CD14-positive monocyte (primary cell): ENCODE measurements around the gene IRAG1. TPM values are rescaled to one million over a fixed set of nuclear protein-coding genes. Genes with fewer than 3 reads are reported as not detected.
A peak's percentile ranks its signal among the peaks of the same experiment; 100 is the strongest.

Experiments used
- DNase-seq, 3 donors: peaks; one replicate each; pipeline ENCODE4 v3.0.0-alpha.2; 2011 to 2022
- H2AFZ ChIP-seq: 2 replicates; pipeline ENCODE4 v1.6.0; 2012; ENCODE audit warnings: mild to moderate bottlenecking, low read depth, low read length, inconsistent platforms; ENCODE audit not compliant: insufficient read depth, poor library complexity, severe bottlenecking
- H3K27ac ChIP-seq, 2 donors: 1 replicate in 1 of 2; 2 replicates in 1 of 2; pipeline ENCODE4 v1.5.1; 2012 to 2013; ENCODE audit warnings: low read length in 2 of 2, control low read depth in 1 of 2, inconsistent platforms in 1 of 2, low read depth in 1 of 2, mild to moderate bottlenecking in 1 of 2
- H3K27me3 ChIP-seq, 2 donors: one replicate each; pipeline versions ENCODE4 v1.6.0 to v1.6.1; 2011 to 2013; ENCODE audit warnings: low read length in 2 of 2; ENCODE audit not compliant: control insufficient read depth in 2 of 2, insufficient read depth in 2 of 2
- H3K36me3 ChIP-seq, 2 donors: replicated peaks in 1 of 2; 1 replicate in 1 of 2; 2 replicates in 1 of 2; pipeline versions ENCODE4 v1.5.1 to v1.6.1; 2012 to 2013; ENCODE audit warnings: low read length in 2 of 2, control low read depth in 1 of 2, inconsistent platforms in 1 of 2, mild to moderate bottlenecking in 1 of 2; ENCODE audit not compliant: insufficient read depth in 2 of 2, control insufficient read depth in 1 of 2
- H3K4me1 ChIP-seq, 2 donors: 1 replicate in 1 of 2; 2 replicates in 1 of 2; pipeline versions ENCODE4 v1.5.1 to v1.6.1; 2012 to 2013; ENCODE audit warnings: low read length in 2 of 2, control low read depth in 1 of 2, inconsistent platforms in 1 of 2, mild to moderate bottlenecking in 1 of 2, moderate library complexity in 1 of 2; ENCODE audit not compliant: insufficient read depth in 2 of 2, control insufficient read depth in 1 of 2
- H3K4me2 ChIP-seq: replicated peaks from 2 replicates; pipeline ENCODE3; 2012; ENCODE audit warnings: low read length, moderate library complexity, mild to moderate bottlenecking; ENCODE audit not compliant: poor library complexity, severe bottlenecking; ENCODE audit errors: extremely low read depth
- H3K4me3 ChIP-seq, 3 experiments: fragments of 200-600 bp in 1 of 3; sonication (generic) in 1 of 3; replicated peaks in 1 of 3; 1 replicate in 2 of 3; 2 replicates in 1 of 3; pipeline ENCODE4 v1.5.1; 2011 to 2013; ENCODE audit warnings: low read length in 3 of 3, mild to moderate bottlenecking in 3 of 3, control low read depth in 2 of 3, low read depth in 2 of 3, inconsistent platforms in 1 of 3, moderate library complexity in 1 of 3
- H3K79me2 ChIP-seq: 2 replicates; pipeline ENCODE4 v1.6.0; 2012; ENCODE audit warnings: mild to moderate bottlenecking, control low read depth, inconsistent platforms, low read length, moderate library complexity; ENCODE audit not compliant: insufficient read depth
- H3K9ac ChIP-seq: 2 replicates; pipeline ENCODE4 v1.6.0; 2017; ENCODE audit warnings: low read length, mild to moderate bottlenecking; ENCODE audit not compliant: insufficient read depth, poor library complexity, severe bottlenecking
- H3K9me3 ChIP-seq, 2 donors: replicated peaks in 1 of 2; 1 replicate in 1 of 2; 2 replicates in 1 of 2; pipeline versions ENCODE4 v1.5.1 to v1.6.1; 2012 to 2013; ENCODE audit warnings: low read length in 2 of 2, control low read depth in 1 of 2; ENCODE audit not compliant: control insufficient read depth in 1 of 2, insufficient read depth in 1 of 2
- H4K20me1 ChIP-seq: 2 replicates; pipeline ENCODE4 v1.6.0; 2012; ENCODE audit warnings: mild to moderate bottlenecking, low read length, control low read depth, moderate library complexity; ENCODE audit not compliant: insufficient read depth
- H3K27ac Mint-ChIP-seq, 7 donors: one replicate each; pipeline ENCODE4 v1.8.0; 2020; ENCODE audit warnings: mild to moderate bottlenecking in 7 of 7, mixed read lengths in 7 of 7, moderate library complexity in 6 of 7, inconsistent platforms in 2 of 7
- H3K27me3 Mint-ChIP-seq, 3 donors: one replicate each; pipeline ENCODE4 v1.8.0; 2021 to 2022; ENCODE audit warnings: low read depth in 3 of 3, mild to moderate bottlenecking in 3 of 3, mixed read lengths in 3 of 3, moderate library complexity in 3 of 3, inconsistent platforms in 1 of 3
- H3K36me3 Mint-ChIP-seq, 2 donors: one replicate each; pipeline ENCODE4 v1.8.0; 2020; ENCODE audit warnings: mixed read lengths in 2 of 2, inconsistent platforms in 1 of 2, mild to moderate bottlenecking in 1 of 2
- H3K4me1 Mint-ChIP-seq: one replicate; pipeline ENCODE4 v1.8.0; 2020; ENCODE audit warnings: mild to moderate bottlenecking, mixed read lengths
- H3K4me3 Mint-ChIP-seq, 2 donors: one replicate each; pipeline ENCODE4 v1.8.0; 2020; ENCODE audit warnings: mild to moderate bottlenecking in 2 of 2, mixed read lengths in 2 of 2, moderate library complexity in 1 of 2
- H3K9me3 Mint-ChIP-seq, 7 donors: one replicate each; pipeline ENCODE4 v1.8.0; 2020 to 2022; ENCODE audit warnings: mixed read lengths in 7 of 7, mild to moderate bottlenecking in 6 of 7, moderate library complexity in 6 of 7, inconsistent platforms in 2 of 7
- WGBS: methylation state at CpG from one replicate; pipeline ENCODE4 v1.1.5; 2013; ENCODE audit warnings: missing lambda C conversion rate; ENCODE audit not compliant: insufficient coverage; 5-methylcytosine and 5-hydroxymethylcytosine counted together
- intact Hi-C, 2 donors: fragments of 100-400 bp; cut with micrococcal nuclease; formaldehyde crosslinking; loops; one replicate each; pipeline versions ENCODE4 v1.15.0 to v1.15.1; 2023
- polyA plus RNA-seq, 3 donors: library from polyadenylated mRNA; depleted of rRNA in 1 of 3; unstranded in 2 of 3; stranded (reverse) in 1 of 3; fragments of 300-500 nt in 2 of 3; fragments of >200 nt in 1 of 3; fragmentation: Illumina TruSeq in 2 of 3; gene quantifications; 1 replicate in 2 of 3; 2 replicates in 1 of 3; pipeline ENCODE4 v1.2.3, GENCODE V29; 2012 to 2021
- TF ChIP-seq, protein P1 (sequence below): fragments of 200-600 bp; IDR thresholded peaks from one replicate; pipeline ENCODE4 v1.8.0; 2022; ENCODE audit warnings: antibody characterized with exemption, mild to moderate bottlenecking

Gene IRAG1
- polyA plus RNA-seq, 3 donors = 3.0 to 4.9 (median 3.3) TPM

DNA sequence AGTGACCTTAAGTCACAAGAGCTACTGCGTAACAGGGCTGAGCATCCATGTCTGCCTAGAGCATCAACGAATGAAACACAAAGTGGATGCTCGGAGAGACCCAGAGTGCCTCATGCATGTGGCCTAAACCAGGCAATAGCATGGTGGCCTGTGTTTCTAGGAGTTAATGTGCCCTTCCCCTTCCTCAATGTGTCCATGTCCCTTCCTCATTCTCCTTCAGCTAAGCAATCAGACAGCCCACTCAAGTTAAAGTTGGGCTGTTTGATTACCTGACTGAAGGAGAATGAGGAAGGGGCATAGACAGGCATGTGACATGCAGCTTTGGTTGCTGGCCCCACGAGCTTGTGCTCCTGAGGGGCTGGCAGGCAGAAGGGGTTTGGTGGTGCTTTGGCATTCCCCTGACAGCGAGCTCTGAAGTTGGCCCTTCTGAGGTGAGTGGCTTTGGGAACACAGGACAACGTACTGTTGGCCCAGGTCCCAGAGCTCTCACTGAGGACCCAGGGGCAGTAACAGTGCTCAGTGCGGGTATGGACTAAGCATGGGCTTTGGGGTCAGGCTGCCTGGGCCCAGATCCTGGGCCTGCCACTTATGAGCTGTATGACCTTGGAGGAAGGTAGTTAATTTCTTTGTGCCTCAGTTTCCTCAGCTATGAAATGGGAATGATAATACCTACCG lies 46.7 kb downstream of the IRAG1 start:
- Histone ChIP-seq H3K9ac (no peak overlapping the region), H3K27me3 (no peaks in the 10 kb centered on the region), H3K4me3 (no peak overlapping the region), H2AFZ (no peak overlapping the region), H3K4me2 (no peak overlapping the region), H3K27ac (no peak overlapping the region), H4K20me1 (no peaks in the 10 kb centered on the region), H3K4me1 (peaks cover 16 to 19% of the 10 kb centered on the region in 2 donors), H3K36me3 (no peaks in the 10 kb centered on the region), H3K9me3 (no peaks in the 10 kb centered on the region), H3K79me2 (no peaks in the 10 kb centered on the region)
- peaks cover 0 to 3% (median 0%) of the 10 kb centered on the region in 7 donors for H3K9me3 Mint-ChIP-seq
- DNase-seq = no peak
- no peak overlapping the region for H3K4me3 Mint-ChIP-seq
- H3K4me1 Mint-ChIP-seq = peaks cover 31% of the 10 kb centered on the region
- peaks cover 0 to 4% of the 10 kb centered on the region in 2 donors for H3K36me3 Mint-ChIP-seq
- H3K27ac Mint-ChIP-seq = no peak overlapping the region
- intact Hi-C loops = no loop called here
- TF ChIP-seq, protein P1, sequence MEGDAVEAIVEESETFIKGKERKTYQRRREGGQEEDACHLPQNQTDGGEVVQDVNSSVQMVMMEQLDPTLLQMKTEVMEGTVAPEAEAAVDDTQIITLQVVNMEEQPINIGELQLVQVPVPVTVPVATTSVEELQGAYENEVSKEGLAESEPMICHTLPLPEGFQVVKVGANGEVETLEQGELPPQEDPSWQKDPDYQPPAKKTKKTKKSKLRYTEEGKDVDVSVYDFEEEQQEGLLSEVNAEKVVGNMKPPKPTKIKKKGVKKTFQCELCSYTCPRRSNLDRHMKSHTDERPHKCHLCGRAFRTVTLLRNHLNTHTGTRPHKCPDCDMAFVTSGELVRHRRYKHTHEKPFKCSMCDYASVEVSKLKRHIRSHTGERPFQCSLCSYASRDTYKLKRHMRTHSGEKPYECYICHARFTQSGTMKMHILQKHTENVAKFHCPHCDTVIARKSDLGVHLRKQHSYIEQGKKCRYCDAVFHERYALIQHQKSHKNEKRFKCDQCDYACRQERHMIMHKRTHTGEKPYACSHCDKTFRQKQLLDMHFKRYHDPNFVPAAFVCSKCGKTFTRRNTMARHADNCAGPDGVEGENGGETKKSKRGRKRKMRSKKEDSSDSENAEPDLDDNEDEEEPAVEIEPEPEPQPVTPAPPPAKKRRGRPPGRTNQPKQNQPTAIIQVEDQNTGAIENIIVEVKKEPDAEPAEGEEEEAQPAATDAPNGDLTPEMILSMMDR = no peak
- 92% methylated on average over 6 of the region's 8 CpGs for WGBS
- peaks cover 0 to 1% (median under 1%) of the 10 kb centered on the region in 3 donors for H3K27me3 Mint-ChIP-seq

DNA sequence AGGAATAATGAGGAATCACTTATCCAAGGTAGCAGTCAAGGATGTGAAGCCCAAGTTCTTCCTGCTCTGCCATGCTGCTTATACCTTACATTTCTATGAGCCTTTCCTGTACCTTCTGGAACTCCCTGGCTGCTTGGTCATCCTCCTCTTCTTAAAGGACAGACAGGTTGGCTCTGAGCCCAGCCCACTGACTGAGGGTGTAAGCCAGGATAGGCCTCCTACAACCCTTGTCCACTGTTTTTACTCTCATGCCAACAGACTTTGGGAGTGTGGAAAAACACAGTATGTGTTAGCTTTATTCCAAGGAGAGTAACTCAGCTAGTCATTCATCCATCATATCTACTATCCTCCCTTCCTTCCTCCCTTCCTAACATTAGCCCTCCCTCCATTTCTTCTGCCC lies 47.5 kb downstream of the IRAG1 start:
- H3K9ac ChIP-seq = no peak overlapping the region

More for the DNA sequence above, 47.5 kb downstream of the IRAG1 start:
- no peak overlapping the region for H3K4me3 ChIP-seq
- H3K27me3 Mint-ChIP-seq = peaks cover 0 to 2% (median 1%) of the 10 kb centered on the region in 3 donors
- H3K27ac ChIP-seq = no peak overlapping the region
- H3K27ac Mint-ChIP-seq = peak overlapping the region in 1 of 7 donors; percentile 68
- H2AFZ ChIP-seq = no peak overlapping the region
- H3K36me3 ChIP-seq = no peaks in the 10 kb centered on the region
- H3K4me1 Mint-ChIP-seq = peaks cover 39% of the 10 kb centered on the region
- H3K9me3 Mint-ChIP-seq = peaks cover 0 to 3% (median 0%) of the 10 kb centered on the region in 7 donors
- no peaks in the 10 kb centered on the region for H4K20me1 ChIP-seq
- H3K36me3 Mint-ChIP-seq = peaks cover 0 to 4% of the 10 kb centered on the region in 2 donors
- no peaks in the 10 kb centered on the region for H3K79me2 ChIP-seq
- TF ChIP-seq, protein P1 = no peak
- no peak overlapping the region for H3K4me2 ChIP-seq
- H3K4me3 Mint-ChIP-seq = no peak overlapping the region
- H3K9me3 ChIP-seq = no peaks in the 10 kb centered on the region
- no peak for DNase-seq
- H3K4me1 ChIP-seq = peaks cover 24 to 27% of the 10 kb centered on the region in 2 donors
- intact Hi-C loops = no loop called here
- H3K27me3 ChIP-seq = no peaks in the 10 kb centered on the region
